Measurements from ENCODE around the gene COL18A1. TPM values are rescaled to one million over a fixed set of nuclear protein-coding genes. Genes with fewer than 3 reads are reported as not detected.

The COL18A1 gene
- polyA plus RNA-seq, 1 donor (not counting 4 experiments of a cell fraction or from before 2014, with no cell fraction given) = 13.0 TPM

GRCh38 chr21:45507888-45508508 is 103.0 kb downstream of the COL18A1 start:
- H4K20me1 ChIP-seq (ENCODE audit: control insufficient read depth, extremely low read depth, insufficient read depth, low read length) = no peaks in the 10 kb centered on the region
- no peak overlapping the region for H3K4me3 ChIP-seq (ENCODE audit: control insufficient read depth in 2 of 3, extremely low read depth in 1 of 3, insufficient read depth in 2 of 3, low read depth in 1 of 3, low read length in 3 of 3)
- no peak for DNase-seq (ENCODE audit: low read depth, low spot score)
- H3K27ac ChIP-seq (ENCODE audit: control insufficient read depth, insufficient read depth, low read length) = no peak overlapping the region
- H3K79me2 ChIP-seq (ENCODE audit: control insufficient read depth, insufficient read depth, low read length) = no peaks in the 10 kb centered on the region
- dilution Hi-C loops (cut with MboI; ENCODE audit: extremely low pct_ligation_motif_present, low sequenced_read_pairs) = no loop called here
- no peaks in the 10 kb centered on the region for H3K4me1 ChIP-seq (ENCODE audit: control insufficient read depth, extremely low read depth, insufficient read depth, low read length)
- H3K4me2 ChIP-seq (ENCODE audit: control insufficient read depth, extremely low read depth, insufficient read depth, low read depth, low read length) = no peak overlapping the region
- TF ChIP-seq EZH2 (IDR thresholded peaks at IDR 0.05; ENCODE audit: low read length) = no peak
- no peak for TF ChIP-seq CTCF (optimal IDR thresholded peaks at IDR 0.05 in 1 of 3, IDR thresholded peaks at IDR 0.05 in 1 of 3, conservative IDR thresholded peaks at IDR 0.05 in 1 of 3; ENCODE audit: extremely low read depth in 1 of 3, insufficient read depth in 2 of 3, low read length in 3 of 3)
- no peaks in the 10 kb centered on the region for H3K27me3 ChIP-seq (ENCODE audit: control insufficient read depth, extremely low read depth, insufficient read depth, low read length)
- H3K9ac ChIP-seq (ENCODE audit: control insufficient read depth, extremely low read depth, insufficient read depth, low read length) = no peak overlapping the region
- no peak overlapping the region for H2AFZ ChIP-seq (ENCODE audit: control insufficient read depth, low read length)
- FAIRE-seq = no peak
- no peaks in the 10 kb centered on the region for H3K9me3 ChIP-seq (ENCODE audit: control insufficient read depth, low read depth, low read length)
- H3K9me1 ChIP-seq (ENCODE audit: control insufficient read depth, extremely low read depth, insufficient read depth, low read length) = no peaks in the 10 kb centered on the region
- peaks cover 0 to 6% of the 10 kb centered on the region in 2 experiments for H3K36me3 ChIP-seq (ENCODE audit: control insufficient read depth in 2 of 2, extremely low read depth in 1 of 2, insufficient read depth in 2 of 2, low read length in 2 of 2)

- no peak for FAIRE-seq
- no peaks in the 10 kb centered on the region for H3K79me2 ChIP-seq (ENCODE audit: control insufficient read depth, insufficient read depth, low read length)
- no peak overlapping the region for H3K4me2 ChIP-seq (ENCODE audit: control insufficient read depth, extremely low read depth, insufficient read depth, low read depth, low read length)
Observed at GRCh38 chr21:45508607-45509565, 103.9 kb downstream of the COL18A1 start.

More at GRCh38 chr21:45508607-45509565, 103.9 kb downstream of the COL18A1 start:
- Histone ChIP-seq H3K36me3 (ENCODE audit: control insufficient read depth in 2 of 2, extremely low read depth in 1 of 2, insufficient read depth in 2 of 2, low read length in 2 of 2) (peaks cover 0 to 8% of the 10 kb centered on the region in 2 experiments), H2AFZ (ENCODE audit: control insufficient read depth, low read length) (no peak overlapping the region), H3K9me3 (ENCODE audit: control insufficient read depth, low read depth, low read length) (no peaks in the 10 kb centered on the region), H3K27me3 (ENCODE audit: control insufficient read depth, extremely low read depth, insufficient read depth, low read length) (no peaks in the 10 kb centered on the region), H3K4me1 (ENCODE audit: control insufficient read depth, extremely low read depth, insufficient read depth, low read length) (no peaks in the 10 kb centered on the region), H3K27ac (ENCODE audit: control insufficient read depth, insufficient read depth, low read length) (no peak overlapping the region), H3K9ac (ENCODE audit: control insufficient read depth, extremely low read depth, insufficient read depth, low read length) (no peak overlapping the region), H3K9me1 (ENCODE audit: control insufficient read depth, extremely low read depth, insufficient read depth, low read length) (no peaks in the 10 kb centered on the region), H4K20me1 (ENCODE audit: control insufficient read depth, extremely low read depth, insufficient read depth, low read length) (no peaks in the 10 kb centered on the region), H3K4me3 (ENCODE audit: control insufficient read depth in 2 of 3, extremely low read depth in 1 of 3, insufficient read depth in 2 of 3, low read depth in 1 of 3, low read length in 3 of 3) (no peak overlapping the region)
- dilution Hi-C loops (cut with MboI; ENCODE audit: extremely low pct_ligation_motif_present, low sequenced_read_pairs) = no loop called here
- no peak for DNase-seq (ENCODE audit: low read depth, low spot score)
- TF ChIP-seq CTCF (optimal IDR thresholded peaks at IDR 0.05 in 1 of 3, IDR thresholded peaks at IDR 0.05 in 1 of 3, conservative IDR thresholded peaks at IDR 0.05 in 1 of 3; ENCODE audit: extremely low read depth in 1 of 3, insufficient read depth in 2 of 3, low read length in 3 of 3) (no peak), EZH2 (IDR thresholded peaks at IDR 0.05; ENCODE audit: low read length) (no peak)

All from keratinocyte (primary cell).